HG03196 (cell line): ENCODE data around the gene YES1.
"Not testable (repeated sequence)": the region's sequence is repeated elsewhere in the genome, so short reads cannot be mapped to it uniquely, and the experiment has no call there.

Experiments
- ATAC-seq: cut with Tn5 transposase; IDR thresholded peaks from one replicate; pipeline ENCODE4 v1.9.1; 2021; ENCODE audit not compliant: unreplicated experiment

The YES1 gene

GRCh38 chr18:785242-785641 lies 26.8 kb downstream of the YES1 start:
- no peak for ATAC-seq

- ATAC-seq, result no peak
Measured at GRCh38 chr18:784470-785172, 27.4 kb downstream of the YES1 start.

- ATAC-seq, result no peak
Measured at GRCh38 chr18:778194-778927, 33.7 kb downstream of the YES1 start.

- ATAC-seq, result no peak
Measured at GRCh38 chr18:777021-777420, 35.0 kb downstream of the YES1 start.

- not testable (repeated sequence) for ATAC-seq
Measured at GRCh38 chr18:776044-776443, 36.0 kb downstream of the YES1 start.

- ATAC-seq, result no peak
Measured at GRCh38 chr18:774811-775210, 37.2 kb downstream of the YES1 start.

GRCh38 chr18:773980-774624 lies 37.9 kb downstream of the YES1 start:
- ATAC-seq, result no peak

GRCh38 chr18:770583-770961 lies 41.5 kb downstream of the YES1 start:
- no peak for ATAC-seq

- no peak for ATAC-seq
Measured at GRCh38 chr18:767961-768360, 44.1 kb downstream of the YES1 start.

GRCh38 chr18:767084-767882 lies 44.8 kb downstream of the YES1 start:
- no peak for ATAC-seq

- ATAC-seq, result no peak
Measured at GRCh38 chr18:766550-766860, 45.5 kb downstream of the YES1 start.

- no peak for ATAC-seq
Measured at GRCh38 chr18:765764-766549, 46.1 kb downstream of the YES1 start.

GRCh38 chr18:759864-760263 lies 52.2 kb downstream of the YES1 start:
- not testable (repeated sequence) for ATAC-seq

GRCh38 chr18:755506-755905 lies 56.5 kb downstream of the YES1 start:
- no peak for ATAC-seq

GRCh38 chr18:754656-755055 lies 57.4 kb downstream of the YES1 start:
- no peak for ATAC-seq

- ATAC-seq, result no peak
Measured at GRCh38 chr18:750456-750855, 61.6 kb downstream of the YES1 start.

- no peak for ATAC-seq
Measured at GRCh38 chr18:744832-745597, 67.0 kb downstream of the YES1 start.

GRCh38 chr18:741931-742512 lies 70.0 kb downstream of the YES1 start:
- peak; percentile 63 for ATAC-seq

- ATAC-seq, result no peak
Measured at GRCh38 chr18:732371-732770, 79.7 kb downstream of the YES1 start.

GRCh38 chr18:731185-731584 lies 80.9 kb downstream of the YES1 start:
- ATAC-seq, result no peak
